Measurements from ENCODE around the gene SMARCA4. TPM values are rescaled to one million over a fixed set of nuclear protein-coding genes. Genes with fewer than 3 reads are reported as not detected.

Gene SMARCA4
- total RNA-seq, 1 experiment from 2014 or later, result 36.2 TPM

- no peak overlapping the region for H3K4me3 ChIP-seq (ENCODE audit: low read depth in 2 of 2, low read length in 2 of 2)
- intact Hi-C loops (cut with micrococcal nuclease; ENCODE audit: unreplicated experiment), result no loop called here
- TF ChIP-seq POLR2AphosphoS5 (IDR thresholded peaks at IDR 0.05; ENCODE audit: low read depth, low read length) (no peak; the same call in 1 of the 2 replicates), SIN3A (IDR thresholded peaks at IDR 0.05; ENCODE audit: borderline replicate concordance, insufficient read depth, low read depth, low read length) (no peak), CTCF (IDR thresholded peaks at IDR 0.05) (no peak), TCF7L2 (IDR thresholded peaks at IDR 0.05; ENCODE audit: low read depth, low read length) (no peak), REST (IDR thresholded peaks at IDR 0.05; ENCODE audit: insufficient read depth in 1 of 2, low read depth in 2 of 2, low read length in 1 of 2) (no peak)
- no peak for DNase-seq (ENCODE audit: low read depth, low spot score)
- H3K4me1 ChIP-seq (ENCODE audit: control insufficient read depth, insufficient read depth, low read length), result no peaks in the 10 kb centered on the region
- 0 out of 2 replicates have a peak, but pooled peaks have one; percentile 28 for ATAC-seq
- no peaks in the 10 kb centered on the region for H3K27me3 ChIP-seq (ENCODE audit: control insufficient read depth, insufficient read depth, low read length)
- no peaks in the 10 kb centered on the region for H3K9me3 ChIP-seq (ENCODE audit: control insufficient read depth, insufficient read depth, low read depth, low read length)
- in situ Hi-C loops (cut with HindIII; ENCODE audit: low pct_unique_long_range_greater_than_20kb, low sequenced_read_pairs), result no loop called here
- no TSS peak for BruUV-seq (replicated peaks)
- no peaks in the 10 kb centered on the region for H3K36me3 ChIP-seq (ENCODE audit: control insufficient read depth, insufficient read depth, low read length)
- ChIA-PET POLR2A (no interaction called here), CTCF (no interaction called here)
- no peak overlapping the region for H3K27ac ChIP-seq (ENCODE audit: low read length)
These were observed 38.8 kb upstream of the SMARCA4 start for GRCh38 chr19:10921910-10922637.

- intact Hi-C loops (cut with micrococcal nuclease; ENCODE audit: unreplicated experiment) (no loop called here), in situ Hi-C loops (cut with HindIII; ENCODE audit: low pct_unique_long_range_greater_than_20kb, low sequenced_read_pairs) (no loop called here)
- DNase-seq (ENCODE audit: low read depth, low spot score) (no peak), ATAC-seq (no peak)
- BruUV-seq (replicated peaks), result TSS peak; percentile 70
- Histone ChIP-seq H3K4me3 (ENCODE audit: low read depth in 2 of 2, low read length in 2 of 2) (no peak overlapping the region), H3K27ac (ENCODE audit: low read length) (no peak overlapping the region), H3K4me1 (ENCODE audit: control insufficient read depth, insufficient read depth, low read length) (peaks cover 4% of the 10 kb centered on the region; the same call in 1 of the 2 replicates), H3K27me3 (ENCODE audit: control insufficient read depth, insufficient read depth, low read length) (no peaks in the 10 kb centered on the region), H3K9me3 (ENCODE audit: control insufficient read depth, insufficient read depth, low read depth, low read length) (no peaks in the 10 kb centered on the region), H3K36me3 (ENCODE audit: control insufficient read depth, insufficient read depth, low read length) (no peaks in the 10 kb centered on the region)
- ChIA-PET CTCF (no interaction called here), POLR2A (no interaction called here)
- TF ChIP-seq TCF7L2 (IDR thresholded peaks at IDR 0.05; ENCODE audit: low read depth, low read length) (no peak), SIN3A (IDR thresholded peaks at IDR 0.05; ENCODE audit: borderline replicate concordance, insufficient read depth, low read depth, low read length) (no peak), CTCF (IDR thresholded peaks at IDR 0.05) (no peak), REST (IDR thresholded peaks at IDR 0.05; ENCODE audit: insufficient read depth in 1 of 2, low read depth in 2 of 2, low read length in 1 of 2) (no peak), POLR2AphosphoS5 (IDR thresholded peaks at IDR 0.05; ENCODE audit: low read depth, low read length) (no peak)
These were observed 38.2 kb upstream of the SMARCA4 start for GRCh38 chr19:10922638-10923014.

All from Panc1 (cell line).